ENCODE measurements around the gene XRCC5. TPM values are rescaled to one million over a fixed set of nuclear protein-coding genes. Genes with fewer than 3 reads are reported as not detected.

Gene XRCC5
- polyA plus RNA-seq, 1 donor (not counting 4 experiments of a cell fraction or from before 2014, with no cell fraction given) = 521 TPM

- peaks cover 4 to 15% of the 10 kb centered on the region in 2 experiments for H3K36me3 ChIP-seq (ENCODE audit: control insufficient read depth in 2 of 2, extremely low read depth in 1 of 2, insufficient read depth in 2 of 2, low read length in 2 of 2)
- TF ChIP-seq EZH2 (IDR thresholded peaks at IDR 0.05; ENCODE audit: low read length) = no peak
- TF ChIP-seq CTCF (optimal IDR thresholded peaks at IDR 0.05 in 1 of 3, IDR thresholded peaks at IDR 0.05 in 1 of 3, conservative IDR thresholded peaks at IDR 0.05 in 1 of 3; ENCODE audit: extremely low read depth in 1 of 3, insufficient read depth in 2 of 3, low read length in 3 of 3) = no peak
- no peak overlapping the region for H3K4me3 ChIP-seq (ENCODE audit: control insufficient read depth in 2 of 3, extremely low read depth in 1 of 3, insufficient read depth in 2 of 3, low read depth in 1 of 3, low read length in 3 of 3)
- H3K27me3 ChIP-seq (ENCODE audit: control insufficient read depth, extremely low read depth, insufficient read depth, low read length) = no peaks in the 10 kb centered on the region
- no peak for DNase-seq (ENCODE audit: low read depth, low spot score)
- H2AFZ ChIP-seq (ENCODE audit: control insufficient read depth, low read length) = no peak overlapping the region
- peaks cover 20% of the 10 kb centered on the region for H3K79me2 ChIP-seq (ENCODE audit: control insufficient read depth, insufficient read depth, low read length)
- no peaks in the 10 kb centered on the region for H3K9me3 ChIP-seq (ENCODE audit: control insufficient read depth, low read depth, low read length)
- no peak overlapping the region for H3K27ac ChIP-seq (ENCODE audit: control insufficient read depth, insufficient read depth, low read length)
- peaks cover 3% of the 10 kb centered on the region for H3K9me1 ChIP-seq (ENCODE audit: control insufficient read depth, extremely low read depth, insufficient read depth, low read length)
- H4K20me1 ChIP-seq (ENCODE audit: control insufficient read depth, extremely low read depth, insufficient read depth, low read length) = no peaks in the 10 kb centered on the region
- FAIRE-seq = no peak
- H3K4me1 ChIP-seq (ENCODE audit: control insufficient read depth, extremely low read depth, insufficient read depth, low read length) = peaks cover 26% of the 10 kb centered on the region
- no peak overlapping the region for H3K9ac ChIP-seq (ENCODE audit: control insufficient read depth, extremely low read depth, insufficient read depth, low read length)
- no peak overlapping the region for H3K4me2 ChIP-seq (ENCODE audit: control insufficient read depth, extremely low read depth, insufficient read depth, low read depth, low read length)
- dilution Hi-C loops (cut with MboI; ENCODE audit: extremely low pct_ligation_motif_present, low sequenced_read_pairs) = no loop called here
Observed at GRCh38 chr2:216192931-216193330, 83.8 kb downstream of the XRCC5 start.

- no peaks in the 10 kb centered on the region for H3K27me3 ChIP-seq (ENCODE audit: control insufficient read depth, extremely low read depth, insufficient read depth, low read length)
- TF ChIP-seq EZH2 (IDR thresholded peaks at IDR 0.05; ENCODE audit: low read length) = no peak
- no peak for TF ChIP-seq CTCF (optimal IDR thresholded peaks at IDR 0.05 in 1 of 3, IDR thresholded peaks at IDR 0.05 in 1 of 3, conservative IDR thresholded peaks at IDR 0.05 in 1 of 3; ENCODE audit: extremely low read depth in 1 of 3, insufficient read depth in 2 of 3, low read length in 3 of 3)
- H3K4me2 ChIP-seq (ENCODE audit: control insufficient read depth, extremely low read depth, insufficient read depth, low read depth, low read length) = no peak overlapping the region
- dilution Hi-C loops (cut with MboI; ENCODE audit: extremely low pct_ligation_motif_present, low sequenced_read_pairs) = no loop called here
- peaks cover 9 to 15% of the 10 kb centered on the region in 2 experiments for H3K36me3 ChIP-seq (ENCODE audit: control insufficient read depth in 2 of 2, extremely low read depth in 1 of 2, insufficient read depth in 2 of 2, low read length in 2 of 2)
- no peaks in the 10 kb centered on the region for H4K20me1 ChIP-seq (ENCODE audit: control insufficient read depth, extremely low read depth, insufficient read depth, low read length)
- no peaks in the 10 kb centered on the region for H3K9me3 ChIP-seq (ENCODE audit: control insufficient read depth, low read depth, low read length)
- DNase-seq (ENCODE audit: low read depth, low spot score) (no peak), FAIRE-seq (no peak)
- H3K9ac ChIP-seq (ENCODE audit: control insufficient read depth, extremely low read depth, insufficient read depth, low read length) = no peak overlapping the region
- no peak overlapping the region for H3K4me3 ChIP-seq (ENCODE audit: control insufficient read depth in 2 of 3, extremely low read depth in 1 of 3, insufficient read depth in 2 of 3, low read depth in 1 of 3, low read length in 3 of 3)
- peaks cover 16% of the 10 kb centered on the region for H3K4me1 ChIP-seq (ENCODE audit: control insufficient read depth, extremely low read depth, insufficient read depth, low read length)
- H2AFZ ChIP-seq (ENCODE audit: control insufficient read depth, low read length) = no peak overlapping the region
- H3K27ac ChIP-seq (ENCODE audit: control insufficient read depth, insufficient read depth, low read length) = no peak overlapping the region
- peaks cover 3% of the 10 kb centered on the region for H3K9me1 ChIP-seq (ENCODE audit: control insufficient read depth, extremely low read depth, insufficient read depth, low read length)
- peaks cover 14% of the 10 kb centered on the region for H3K79me2 ChIP-seq (ENCODE audit: control insufficient read depth, insufficient read depth, low read length)
Observed at GRCh38 chr2:216194013-216194412, 84.9 kb downstream of the XRCC5 start.
